NCI-H2227 (cell line): ENCODE results near the gene EME2.

Experiments used
- DNase-seq: peaks from one replicate; lab custom pipeline; 2025; ENCODE audit not compliant: unreplicated experiment; lab: John Stamatoyannopoulos, UW

EME2 gene

DNA sequence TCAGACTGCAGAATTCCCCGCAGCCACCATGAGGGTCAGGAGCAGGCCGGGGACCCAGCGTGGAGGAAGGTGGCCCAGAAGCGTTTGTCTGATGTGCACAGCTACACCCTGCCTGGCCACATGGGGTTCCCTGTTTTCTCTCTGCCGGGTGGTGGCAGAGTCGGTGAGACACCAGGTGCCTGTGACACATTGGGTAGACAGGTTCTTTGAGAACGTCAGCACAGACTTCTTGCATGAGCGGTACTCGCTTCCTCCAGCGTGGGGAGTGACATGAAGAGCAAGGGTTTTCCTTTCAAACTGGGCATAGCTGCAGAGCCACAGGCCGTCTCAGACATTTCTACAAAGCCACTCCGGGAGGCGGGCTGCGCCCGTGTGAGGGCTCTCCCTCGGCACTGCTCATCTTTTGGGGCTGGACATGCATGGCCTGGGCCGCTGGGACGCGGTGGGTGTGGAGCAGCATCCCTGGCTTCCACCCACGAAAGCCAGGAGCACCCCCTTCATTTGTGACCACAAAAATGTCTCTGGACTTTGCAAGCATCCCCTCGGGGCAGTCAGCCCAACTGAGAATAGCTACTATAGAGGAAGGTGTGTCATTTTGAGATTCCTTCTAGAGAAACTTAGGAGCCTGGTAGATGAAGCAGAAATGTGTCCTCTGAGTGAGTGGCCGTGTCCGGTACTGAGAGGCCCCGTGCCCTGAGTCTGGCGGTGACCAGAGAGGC, 27.3 kb upstream of the EME2 start:
- no peak for DNase-seq

DNA sequence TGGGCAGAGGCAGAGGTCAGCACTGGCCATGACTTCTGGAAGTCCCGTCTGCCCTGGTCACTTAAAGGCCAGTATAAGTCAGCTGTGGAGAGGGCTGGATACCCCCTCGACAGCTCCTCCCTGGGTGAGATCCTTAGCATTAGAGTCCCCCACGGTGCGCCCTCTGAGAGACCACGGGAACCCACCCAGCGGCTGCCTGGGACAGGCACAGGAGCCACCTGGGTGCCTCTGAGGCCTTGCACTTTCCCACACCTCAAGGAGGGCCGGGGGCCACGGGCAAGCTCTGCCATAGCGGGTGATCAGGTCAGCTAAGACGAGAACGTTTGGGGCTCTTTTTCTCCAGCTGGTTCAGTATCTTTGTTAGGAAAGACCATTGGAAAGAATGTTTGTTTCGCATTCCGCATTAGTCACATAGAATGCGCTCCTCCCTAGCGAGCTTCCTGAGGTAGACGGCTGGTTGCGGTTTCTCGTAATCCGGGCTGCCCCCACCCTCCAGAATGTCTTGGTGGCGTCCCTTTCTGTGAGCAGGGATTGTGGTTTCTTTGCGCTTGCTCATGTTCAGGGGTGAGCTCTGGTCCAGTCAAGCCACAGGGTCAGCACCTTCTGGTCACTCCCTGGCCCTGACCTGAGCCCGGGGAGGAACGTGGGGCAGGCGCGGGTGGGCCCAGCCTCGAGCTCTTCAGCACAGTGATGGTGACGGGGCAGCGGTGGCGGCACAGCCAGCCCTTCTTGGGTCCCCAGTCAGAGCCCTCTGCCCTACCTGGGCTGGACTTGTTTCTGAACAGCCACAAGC, 26.5 kb upstream of the EME2 start:
- no peak for DNase-seq

DNA sequence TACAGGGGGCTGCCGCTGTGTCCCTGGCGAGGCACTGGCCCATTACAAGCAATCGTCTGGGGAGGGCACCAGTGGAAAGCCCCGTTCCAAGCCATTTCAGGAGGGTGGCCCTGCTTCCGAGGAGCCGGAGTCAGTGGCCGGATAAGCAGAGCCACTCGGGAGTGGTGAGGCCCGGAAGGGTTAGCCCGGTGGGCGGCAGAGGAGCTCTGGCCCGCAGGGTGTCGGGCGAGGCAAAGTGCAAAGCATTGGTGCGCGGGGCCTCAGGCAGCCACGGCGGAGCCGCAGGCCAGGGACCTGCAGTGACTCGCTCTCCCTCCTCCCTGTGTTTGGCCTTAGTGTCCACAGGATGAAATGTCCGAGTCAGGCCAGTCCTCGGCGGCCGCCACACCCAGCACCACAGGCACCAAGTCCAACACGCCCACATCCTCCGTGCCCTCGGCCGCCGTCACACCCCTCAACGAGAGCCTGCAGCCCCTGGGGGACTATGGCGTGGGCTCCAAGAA, 25.9 kb upstream of the EME2 start:
- DNase-seq = no peak

DNA sequence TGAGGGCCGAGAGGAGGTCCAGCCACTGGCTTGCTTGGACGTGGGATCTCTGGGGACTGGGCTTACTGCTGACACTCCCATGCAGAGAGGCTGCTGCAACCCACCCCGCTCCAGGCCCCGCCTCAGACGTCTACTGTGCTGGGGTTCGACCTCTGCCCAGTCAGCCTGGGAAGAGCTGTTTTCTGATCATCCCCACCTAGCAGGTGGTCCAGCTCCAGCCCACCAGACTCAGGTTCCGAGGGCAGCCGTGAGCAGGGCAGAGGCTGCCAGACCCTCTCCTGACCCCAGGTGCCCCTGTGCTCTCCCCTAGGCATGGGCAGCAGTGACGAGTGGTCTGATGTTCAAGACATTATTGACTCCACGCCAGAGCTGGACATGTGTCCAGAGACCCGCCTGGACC, 24.7 kb upstream of the EME2 start:
- DNase-seq = no peak

DNA sequence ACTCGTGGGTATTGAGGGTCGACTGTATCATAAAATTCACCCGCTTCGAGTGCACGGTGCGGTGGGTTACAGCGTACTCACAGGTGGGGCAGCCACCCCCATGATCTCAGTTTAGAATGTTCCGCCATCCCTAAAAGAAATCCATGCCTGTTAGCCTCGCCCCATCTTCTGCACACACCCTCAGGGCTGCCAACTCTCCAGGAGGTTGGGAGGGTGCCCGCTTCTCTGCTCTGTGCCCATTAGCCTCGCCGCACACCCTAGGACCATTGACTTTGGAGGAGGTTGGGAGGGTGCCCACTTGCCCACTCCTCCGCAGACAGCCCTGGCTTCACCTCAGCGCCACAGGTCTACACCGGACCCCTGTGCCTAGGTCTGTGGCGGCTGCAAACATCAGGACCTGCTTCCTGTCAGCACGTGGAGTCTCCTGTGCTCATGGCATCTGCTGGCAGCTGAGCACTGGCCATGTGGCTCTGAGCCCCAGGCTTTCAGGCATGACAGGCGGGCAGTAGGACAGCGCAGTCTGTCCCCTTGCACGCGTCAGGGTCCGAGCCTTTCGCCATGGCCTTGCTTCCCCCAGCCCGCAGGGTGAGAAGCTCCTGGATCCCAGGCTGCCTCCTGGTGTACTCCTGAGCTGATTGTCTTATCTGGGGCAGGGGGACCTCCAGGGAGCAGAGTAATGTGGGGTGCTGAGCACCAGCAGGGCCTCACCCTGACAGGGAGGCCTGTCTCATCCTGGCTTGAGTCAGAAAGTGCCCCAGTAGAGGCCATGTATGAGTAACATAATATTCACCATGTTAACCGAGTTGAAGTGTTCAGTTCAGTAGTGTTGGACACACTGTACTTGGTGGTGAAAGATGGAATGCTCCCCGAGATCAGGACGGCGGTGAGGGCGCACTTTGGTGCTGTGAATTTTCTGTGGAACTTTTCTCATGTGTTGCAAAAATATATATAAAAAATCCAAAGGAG, 23.2 kb upstream of the EME2 start:
- DNase-seq = no peak

DNA sequence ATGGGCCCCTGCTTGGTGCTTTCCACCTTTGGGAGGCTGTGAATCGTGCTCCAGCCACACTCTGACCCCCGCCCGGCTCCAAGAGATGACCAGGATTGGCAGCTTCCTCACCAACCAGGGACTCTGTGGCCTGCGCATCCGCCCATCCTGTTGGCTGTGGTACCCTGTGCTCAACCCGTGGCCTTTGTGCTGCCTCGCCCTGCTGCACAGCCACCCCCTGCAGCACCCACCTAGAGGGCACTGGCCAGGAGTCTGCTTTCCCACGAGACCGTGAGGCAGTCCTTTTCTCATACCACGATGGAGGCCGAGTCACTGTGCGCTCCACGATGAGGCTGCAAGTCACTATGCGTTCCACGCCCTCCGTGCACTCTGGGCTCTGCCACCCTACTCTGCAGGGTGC, 20.7 kb upstream of the EME2 start:
- DNase-seq = no peak

DNA sequence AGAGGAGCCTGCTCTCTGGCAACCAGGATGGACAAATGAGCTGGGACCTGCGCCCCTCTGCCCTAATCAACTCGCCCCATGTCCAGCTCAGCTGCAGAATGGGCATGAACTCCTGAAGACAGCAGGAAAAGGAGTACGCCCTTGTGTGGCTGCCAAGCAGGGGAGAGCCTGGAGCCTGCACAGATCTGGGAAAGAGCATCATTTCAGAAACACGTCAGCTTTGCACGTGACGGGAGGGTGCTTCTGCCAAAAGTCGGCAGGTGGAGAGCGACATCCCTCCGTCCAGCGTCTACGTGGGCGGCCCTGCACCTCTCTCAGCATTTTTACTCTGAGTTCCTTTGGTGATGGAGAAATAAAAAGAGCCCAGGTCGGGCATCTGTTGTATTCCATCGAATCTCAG, 19.8 kb upstream of the EME2 start:
- DNase-seq = no peak

DNA sequence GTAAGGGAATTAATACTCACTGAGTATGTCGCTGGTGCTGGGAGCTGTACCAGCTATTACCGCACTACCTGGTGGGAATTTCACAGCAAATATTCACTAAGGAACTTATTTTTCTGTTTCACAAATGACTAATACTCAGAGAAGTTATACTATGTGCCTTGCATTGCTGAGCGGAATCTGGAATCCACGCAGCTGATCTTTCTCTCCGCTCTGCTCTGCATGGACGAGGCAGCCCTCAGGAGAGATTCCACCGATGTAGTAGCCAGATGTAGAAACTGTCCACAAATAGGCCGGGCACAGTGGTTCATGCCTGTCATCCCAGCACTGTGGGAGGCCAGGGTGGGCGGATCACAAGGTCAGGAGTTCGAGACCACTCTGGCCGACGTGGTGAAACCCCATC, 18.4 kb upstream of the EME2 start:
- DNase-seq = no peak

DNA sequence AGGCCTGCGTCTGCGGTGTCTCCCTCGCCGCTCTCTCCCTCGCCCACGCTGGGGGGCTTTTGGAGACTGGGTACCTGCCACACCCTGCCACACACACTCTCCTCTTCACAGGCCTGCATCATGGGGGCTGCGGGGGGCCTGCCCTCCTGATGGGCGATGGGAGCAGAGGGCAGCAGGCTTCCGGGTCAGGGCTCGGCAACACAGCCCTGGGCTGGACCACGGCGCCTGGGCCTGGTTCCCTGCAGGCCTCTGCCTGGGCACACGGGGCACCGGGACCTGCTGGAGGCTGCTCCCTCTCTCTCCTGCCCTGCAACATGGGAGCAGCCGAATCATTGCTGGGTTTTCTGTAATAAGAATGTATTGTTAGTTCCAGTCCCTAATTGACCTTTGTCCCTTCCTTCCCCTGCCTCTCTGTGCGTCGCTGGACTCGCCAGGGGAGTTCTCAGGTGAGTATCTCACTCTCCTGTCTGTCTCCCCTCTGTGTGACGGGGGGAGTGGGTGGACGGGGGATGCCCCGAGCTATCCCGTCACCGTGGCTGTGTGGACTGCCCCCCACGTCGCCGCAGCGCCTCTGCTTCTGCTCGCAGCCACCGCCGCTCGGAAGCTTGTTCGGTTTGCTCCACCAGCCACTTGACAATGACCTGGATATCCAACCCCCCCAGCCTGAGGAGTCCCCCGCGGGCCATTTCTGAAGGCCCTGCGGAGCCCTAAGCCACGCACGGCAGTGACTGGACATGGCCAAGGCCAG, 14.7 kb upstream of the EME2 start:
- DNase-seq = no peak

DNA sequence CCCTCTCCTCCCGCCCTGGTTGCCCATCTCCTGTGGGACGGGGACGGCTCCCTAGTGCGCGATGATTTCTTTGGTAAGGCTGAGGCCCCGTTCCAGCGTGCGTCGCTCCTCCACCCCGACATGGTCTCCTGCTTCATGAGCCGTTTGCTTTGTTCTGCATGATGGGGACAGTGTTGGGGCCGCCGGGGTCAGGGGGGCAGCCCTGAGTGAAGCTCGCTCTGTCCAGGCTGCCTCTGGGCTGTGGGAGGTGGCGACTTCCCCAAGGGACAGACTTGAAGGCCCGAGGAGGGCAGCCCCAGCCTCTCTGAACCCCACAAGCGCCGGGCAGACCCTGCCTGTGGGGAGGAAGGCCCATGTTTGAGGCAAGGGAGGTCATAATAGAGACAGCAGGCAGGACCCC, 13.7 kb upstream of the EME2 start:
- no peak for DNase-seq

DNA sequence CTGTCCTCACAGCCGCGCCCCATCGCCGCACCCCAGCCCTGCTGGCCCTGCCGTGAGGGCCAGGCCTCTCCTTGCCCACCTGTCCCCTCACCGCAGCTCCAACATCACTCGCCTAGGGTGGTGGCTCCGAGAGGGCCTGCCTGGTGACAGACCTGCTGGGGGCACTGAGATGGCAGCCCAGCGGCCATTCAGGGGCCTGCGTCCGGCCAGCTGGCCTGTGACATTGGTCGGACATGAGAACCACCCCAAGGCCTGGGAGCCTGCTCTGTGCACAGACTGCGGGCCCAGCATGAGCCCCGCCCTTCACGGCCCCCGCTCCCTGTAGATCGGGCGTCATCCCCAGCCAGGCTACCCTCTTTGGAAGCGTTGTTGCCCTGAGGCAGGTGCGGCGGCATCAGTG, 13.1 kb upstream of the EME2 start:
- DNase-seq = no peak

DNA sequence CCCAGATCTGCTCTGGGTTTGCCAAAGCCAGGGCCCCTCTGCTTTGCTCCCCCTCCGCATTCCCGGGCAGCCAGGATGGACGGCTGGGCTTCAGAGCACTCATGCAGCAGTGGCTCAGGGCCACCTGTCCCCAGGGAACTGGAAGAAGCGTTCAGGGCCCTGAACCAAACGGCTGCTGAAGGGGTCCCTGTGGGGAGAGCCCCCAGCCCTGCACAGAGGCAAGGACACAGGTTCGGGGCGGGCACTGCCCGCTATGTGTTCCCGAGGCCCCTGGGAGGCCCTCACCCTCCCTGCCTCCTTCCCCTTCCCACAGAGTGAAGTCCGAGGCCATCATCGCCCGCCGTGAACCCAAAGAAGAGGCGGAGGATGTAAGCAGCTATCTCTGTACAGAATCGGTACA, 11.7 kb upstream of the EME2 start:
- no peak for DNase-seq

DNA sequence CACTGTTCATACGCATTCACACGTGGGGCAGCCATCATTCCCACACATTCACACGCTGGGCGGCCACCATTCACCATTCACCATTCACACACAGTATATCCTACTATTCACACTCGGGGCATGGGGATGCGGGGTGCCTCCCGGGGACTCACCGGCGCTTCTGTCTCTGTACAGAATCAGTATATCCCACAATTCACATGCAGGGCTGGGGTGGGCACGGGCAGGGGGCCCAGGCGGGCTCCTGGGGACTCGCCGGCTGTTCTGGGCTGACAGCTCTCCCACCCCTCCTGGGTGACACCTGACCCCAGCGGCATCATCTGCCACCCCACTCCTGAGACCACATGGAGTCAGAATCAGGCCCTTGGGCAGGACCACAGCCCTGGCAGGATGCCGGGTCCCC, 10.9 kb upstream of the EME2 start:
- no peak for DNase-seq

DNA sequence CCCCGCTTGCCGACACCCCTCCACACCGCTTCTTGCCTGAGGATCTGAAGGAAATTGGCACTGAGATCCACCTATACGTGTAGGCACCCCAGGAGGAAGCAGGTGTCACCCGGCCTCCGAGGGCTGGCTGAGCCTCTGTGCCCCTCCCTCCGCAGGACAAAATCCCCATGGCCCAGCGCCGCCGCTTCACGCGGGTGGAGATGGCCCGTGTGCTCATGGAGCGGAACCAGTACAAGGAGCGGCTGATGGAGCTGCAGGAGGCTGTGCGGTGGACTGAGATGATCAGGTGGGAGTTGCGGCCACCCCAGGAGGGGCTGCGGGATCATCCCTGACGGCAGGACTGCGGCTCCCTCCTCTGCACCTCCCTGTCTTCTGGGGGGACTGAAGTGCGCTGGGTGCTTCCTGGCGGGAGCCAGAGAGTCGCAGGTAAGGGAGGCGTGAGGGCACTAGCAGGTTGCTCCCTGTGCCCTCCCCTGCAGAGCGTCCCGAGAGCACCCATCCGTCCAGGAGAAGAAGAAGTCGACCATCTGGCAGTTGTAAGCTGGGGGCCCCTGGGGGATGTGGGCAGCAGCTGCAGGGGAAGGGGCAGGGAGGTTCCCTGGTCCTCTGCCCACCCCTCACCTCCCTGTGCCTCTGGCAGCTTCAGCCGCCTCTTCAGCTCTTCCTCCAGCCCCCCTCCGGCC, 10.3 kb upstream of the EME2 start:
- no peak for DNase-seq

DNA sequence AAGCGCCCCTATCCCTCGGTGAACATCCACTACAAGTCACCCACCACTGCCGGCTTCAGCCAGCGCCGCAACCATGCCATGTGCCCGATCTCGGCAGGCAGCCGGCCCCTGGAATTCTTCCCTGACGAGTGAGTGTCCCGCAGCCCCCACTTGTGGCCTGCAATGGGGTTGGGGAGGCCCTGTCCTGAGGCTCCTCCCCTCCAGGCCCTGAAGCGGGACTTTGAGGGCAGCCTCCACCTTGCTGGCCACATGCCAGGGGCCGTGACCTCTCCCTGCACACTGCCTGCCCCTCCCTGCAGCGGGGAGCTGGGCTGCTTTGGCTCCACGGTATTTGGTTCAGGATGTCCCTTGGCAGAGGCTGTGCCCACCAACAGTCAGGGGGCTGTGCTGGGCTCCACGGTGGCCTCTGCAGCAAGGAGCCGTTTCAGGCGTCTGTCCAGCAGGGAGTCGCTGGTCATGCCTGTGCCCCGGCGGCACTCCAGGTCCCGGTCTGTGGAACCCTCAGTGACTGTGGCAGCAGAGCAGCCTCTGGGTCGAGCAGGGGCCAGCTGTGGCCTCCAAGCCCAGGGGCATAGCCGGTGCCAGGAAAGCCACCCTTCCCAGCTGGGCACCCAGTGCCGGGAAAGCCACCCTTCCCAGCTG, 9.6 kb upstream of the EME2 start:
- DNase-seq = no peak

DNA sequence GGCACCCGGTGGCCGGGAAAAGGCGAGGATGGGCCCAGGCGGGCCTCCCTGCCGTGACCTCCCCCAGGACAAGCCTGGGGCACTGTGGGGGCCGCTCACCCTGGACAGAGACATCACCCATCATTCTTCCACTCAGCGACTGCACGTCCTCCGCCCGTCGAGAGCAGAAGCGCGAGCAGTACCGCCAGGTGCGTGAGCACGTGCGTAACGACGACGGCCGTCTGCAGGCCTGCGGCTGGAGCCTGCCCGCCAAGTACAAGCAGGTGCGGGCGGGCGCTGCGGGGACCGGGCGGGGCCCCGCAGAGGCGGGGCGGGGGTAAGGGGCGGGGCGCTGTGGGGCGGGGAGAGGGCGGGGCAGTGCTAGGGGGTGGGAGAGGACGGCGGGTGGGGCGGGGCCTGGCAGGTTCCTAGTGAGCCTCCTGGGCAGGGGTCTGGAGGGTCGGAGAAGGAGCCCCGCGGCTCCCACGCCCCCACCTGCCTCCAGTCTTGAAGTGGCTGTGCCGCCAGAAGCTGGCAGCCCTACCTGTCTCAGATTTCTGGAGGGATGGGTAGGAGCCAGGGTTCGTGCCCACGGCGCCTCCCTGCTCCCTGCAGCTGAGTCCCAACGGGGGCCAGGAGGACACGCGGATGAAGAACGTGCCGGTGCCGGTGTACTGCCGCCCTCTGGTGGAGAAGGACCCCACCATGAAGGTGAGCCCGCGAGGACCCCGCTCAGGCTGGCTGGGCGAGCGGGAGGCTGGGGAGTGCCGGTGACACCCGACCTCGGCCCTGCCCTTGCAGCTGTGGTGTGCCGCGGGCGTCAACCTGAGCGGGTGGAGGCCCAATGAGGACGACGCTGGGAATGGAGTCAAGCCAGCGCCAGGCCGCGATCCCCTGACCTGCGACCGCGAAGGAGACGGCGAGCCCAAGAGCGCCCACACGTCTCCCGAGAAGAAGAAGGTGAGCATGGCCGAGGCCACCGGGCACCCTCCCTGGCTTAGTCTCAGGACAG, 8.8 kb upstream of the EME2 start:
- DNase-seq = no peak

DNA sequence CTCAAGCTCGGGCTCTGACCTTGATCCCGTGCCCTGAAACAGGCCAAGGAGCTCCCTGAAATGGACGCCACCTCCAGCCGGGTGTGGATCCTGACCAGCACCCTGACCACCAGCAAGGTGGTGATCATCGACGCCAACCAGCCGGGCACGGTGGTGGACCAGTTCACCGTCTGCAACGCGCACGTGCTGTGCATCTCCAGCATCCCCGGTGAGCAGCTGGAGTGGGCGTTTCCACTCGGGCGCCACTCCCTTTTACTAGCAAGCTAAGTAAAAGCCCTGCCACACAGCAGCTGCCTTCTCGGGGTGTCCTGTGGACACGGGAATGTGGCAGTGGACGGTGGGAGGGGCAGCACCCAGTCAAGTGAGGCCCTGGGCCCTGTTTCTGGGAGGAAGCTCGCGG, 7.6 kb upstream of the EME2 start:
- no peak for DNase-seq

DNA sequence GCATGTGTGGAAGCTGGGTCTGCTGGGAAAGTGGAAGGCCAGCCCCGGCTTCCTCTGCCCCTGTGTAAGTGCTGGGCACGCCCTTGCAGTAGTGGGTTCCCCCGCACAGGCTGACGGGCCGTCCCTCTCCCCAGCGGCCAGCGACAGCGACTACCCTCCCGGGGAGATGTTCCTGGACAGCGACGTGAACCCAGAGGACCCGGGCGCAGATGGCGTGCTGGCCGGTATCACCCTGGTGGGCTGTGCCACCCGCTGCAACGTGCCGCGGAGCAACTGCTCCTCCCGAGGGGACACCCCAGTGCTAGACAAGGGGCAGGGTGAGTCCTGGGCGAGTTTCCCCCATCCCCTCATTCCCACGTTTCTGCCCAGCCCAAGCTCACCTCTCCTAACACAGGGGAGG, 6.8 kb upstream of the EME2 start:
- no peak for DNase-seq

DNA sequence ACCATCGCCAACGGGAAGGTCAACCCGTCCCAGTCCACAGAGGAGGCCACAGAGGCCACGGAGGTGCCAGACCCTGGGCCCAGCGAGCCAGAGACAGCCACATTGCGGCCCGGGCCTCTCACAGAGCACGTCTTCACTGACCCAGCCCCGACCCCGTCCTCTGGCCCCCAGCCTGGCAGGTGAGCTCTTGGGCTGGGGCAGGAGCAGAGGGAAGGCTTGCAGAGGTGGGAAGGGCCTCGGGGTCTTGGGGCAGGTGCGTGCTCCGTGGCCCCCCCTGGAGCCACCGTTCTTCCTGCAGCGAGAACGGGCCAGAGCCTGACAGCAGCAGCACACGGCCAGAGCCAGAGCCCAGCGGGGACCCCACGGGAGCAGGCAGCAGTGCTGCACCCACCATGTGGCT, 6.4 kb upstream of the EME2 start:
- no peak for DNase-seq
